ENCODE measurements around the gene CHIA.

GRCh38 chr1:111358964-111359363 lies 68.3 kb downstream of the CHIA start:
- no peak for TF ChIP-seq CTCF (IDR thresholded peaks at IDR 0.05)
- no peak for TF ChIP-seq POLR2A (IDR thresholded peaks at IDR 0.05)
- no peak for TF ChIP-seq POLR2AphosphoS5 (IDR thresholded peaks at IDR 0.05)
